ENCODE measurements around the gene AK4. TPM values are rescaled to one million over a fixed set of nuclear protein-coding genes. Genes with fewer than 3 reads are reported as not detected.

AK4 gene
- 24.2 and 24.6 TPM in 2 replicates for total RNA-seq

DNA sequence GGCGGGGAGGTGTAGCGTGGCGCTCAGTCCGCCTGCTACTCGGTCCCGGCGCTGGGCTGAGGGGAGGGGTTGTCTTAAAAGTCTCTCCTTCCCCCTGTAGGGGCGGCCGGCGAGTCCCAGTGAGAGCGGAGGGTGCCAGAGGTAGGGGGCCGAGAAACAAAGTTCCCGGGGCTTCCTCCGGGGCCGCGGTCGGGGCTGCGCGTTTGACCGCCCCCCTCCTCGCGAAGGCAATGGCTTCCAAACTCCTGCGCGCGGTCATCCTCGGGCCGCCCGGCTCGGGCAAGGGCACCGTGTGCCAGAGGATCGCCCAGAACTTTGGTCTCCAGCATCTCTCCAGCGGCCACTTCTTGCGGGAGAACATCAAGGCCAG, at the start of gene AK4:
Gene AK4, plus strand, starts transcription at position 26 of the 370 bp plus-strand sequence. Its CDS starts 205 bp downstream, at position 231.

Other genes with a start within 250 kb of the AK4 start
- gene JAK1, start 181.7 kb upstream of the AK4 start, total RNA-seq, result 99.4 and 147 TPM in 2 replicates
- 0.44 and 0.62 TPM in 2 replicates for gene DNAJC6, start 161.3 kb downstream of the AK4 start, total RNA-seq